Liver (tissue), 3 donors: Measurements from ENCODE around the gene UBASH3B.

Experiments
- GABPA ChIP-seq, 2 donors: IDR thresholded peaks in 1 of 2; conservative IDR thresholded peaks in 1 of 2; 2 replicates each; pipeline ENCODE4 v1.6.1; 2016; ENCODE audit warnings: antibody characterized with exemption in 2 of 2, mild to moderate bottlenecking in 1 of 2, moderate library complexity in 1 of 2
- REST ChIP-seq: IDR thresholded peaks from 2 replicates; pipeline ENCODE4 v1.6.1; 2016; ENCODE audit warnings: antibody characterized with exemption, mild to moderate bottlenecking
- SP1 ChIP-seq: IDR thresholded peaks from 2 replicates; pipeline ENCODE4 v1.6.1; 2018; ENCODE audit warnings: antibody characterized with exemption, mild to moderate bottlenecking
- ZBTB33 ChIP-seq: IDR thresholded peaks from 2 replicates; pipeline ENCODE4 v1.6.1; 2016; ENCODE audit warnings: antibody characterized with exemption
- TF ChIP-seq, protein P1 (sequence below): fragments of 150-350 bp; IDR thresholded peaks from 2 replicates; pipeline ENCODE4 v1.5.1; 2017; ENCODE audit warnings: improper control_type of control experiment, low read depth, low read length; ENCODE audit not compliant: missing input control
- donor health status: healthy.
- donor health status: healthy.

- TF ChIP-seq GABPA (IDR thresholded peaks at IDR 0.05 in 1 of 2, conservative IDR thresholded peaks at IDR 0.05 in 1 of 2) (no peak), REST (no peak), ZBTB33 (no peak), SP1 (no peak)
- TF ChIP-seq, protein P1, sequence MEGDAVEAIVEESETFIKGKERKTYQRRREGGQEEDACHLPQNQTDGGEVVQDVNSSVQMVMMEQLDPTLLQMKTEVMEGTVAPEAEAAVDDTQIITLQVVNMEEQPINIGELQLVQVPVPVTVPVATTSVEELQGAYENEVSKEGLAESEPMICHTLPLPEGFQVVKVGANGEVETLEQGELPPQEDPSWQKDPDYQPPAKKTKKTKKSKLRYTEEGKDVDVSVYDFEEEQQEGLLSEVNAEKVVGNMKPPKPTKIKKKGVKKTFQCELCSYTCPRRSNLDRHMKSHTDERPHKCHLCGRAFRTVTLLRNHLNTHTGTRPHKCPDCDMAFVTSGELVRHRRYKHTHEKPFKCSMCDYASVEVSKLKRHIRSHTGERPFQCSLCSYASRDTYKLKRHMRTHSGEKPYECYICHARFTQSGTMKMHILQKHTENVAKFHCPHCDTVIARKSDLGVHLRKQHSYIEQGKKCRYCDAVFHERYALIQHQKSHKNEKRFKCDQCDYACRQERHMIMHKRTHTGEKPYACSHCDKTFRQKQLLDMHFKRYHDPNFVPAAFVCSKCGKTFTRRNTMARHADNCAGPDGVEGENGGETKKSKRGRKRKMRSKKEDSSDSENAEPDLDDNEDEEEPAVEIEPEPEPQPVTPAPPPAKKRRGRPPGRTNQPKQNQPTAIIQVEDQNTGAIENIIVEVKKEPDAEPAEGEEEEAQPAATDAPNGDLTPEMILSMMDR: no peak
Observed at GRCh38 chr11:122703541-122704272, 48.2 kb downstream of the UBASH3B start.
